Breast epithelium (tissue), 4 donors: ENCODE results near the gene RGS7. TPM values are rescaled to one million over a fixed set of nuclear protein-coding genes. Genes with fewer than 3 reads are reported as not detected.

Experiments used
- DNase-seq, 2 donors: peaks; one replicate each; pipeline ENCODE4 v3.0.0-alpha.2; 2019; ENCODE audit warnings: low spot score in 2 of 2
- H3K27ac ChIP-seq, 2 donors: fragments of 200-600 bp; sonication (generic) in 1 of 2; one replicate each; pipeline ENCODE4 v1.5.1; 2016 to 2019; ENCODE audit warnings: mild to moderate bottlenecking in 1 of 2
- H3K27me3 ChIP-seq, 2 donors: fragments of 200-600 bp; sonication (generic) in 1 of 2; one replicate each; pipeline versions ENCODE4 v1.5.1 to v1.6.0; 2017 to 2019; ENCODE audit warnings: control low read depth in 1 of 2, mild to moderate bottlenecking in 1 of 2
- H3K36me3 ChIP-seq: fragments of 200-600 bp; one replicate; pipeline ENCODE4 v1.5.1; 2019
- H3K4me1 ChIP-seq, 2 donors: fragments of 200-600 bp; sonication (generic); one replicate each; pipeline ENCODE4 v1.5.1; 2016 to 2019; ENCODE audit warnings: control low read depth in 1 of 2
- H3K4me3 ChIP-seq, 3 donors: fragments of 200-600 bp; sonication (generic); 1 replicate in 2 of 3; 2 replicates in 1 of 3; pipeline ENCODE4 v1.5.1; 2016 to 2019; ENCODE audit warnings: mild to moderate bottlenecking in 3 of 3, moderate library complexity in 2 of 3
- H3K9me3 ChIP-seq, 2 donors: fragments of 200-600 bp; sonication (generic) in 1 of 2; one replicate each; pipeline ENCODE4 v1.5.1; 2016 to 2019; ENCODE audit warnings: control low read depth in 1 of 2
- POLR2A ChIP-seq: fragments of 450-650 bp; IDR thresholded peaks from one replicate; pipeline ENCODE4 v1.6.1; 2016; ENCODE audit warnings: antibody characterized with exemption, mild to moderate bottlenecking, moderate library complexity
- POLR2AphosphoS5 ChIP-seq, 3 donors: sonication (generic); formaldehyde crosslinking; IDR thresholded peaks; one replicate each; pipeline ENCODE4 v1.6.1; 2017; ENCODE audit warnings: antibody characterized with exemption in 3 of 3
- intact Hi-C: fragments of 100-400 bp; cut with DNase I; formaldehyde crosslinking; loops from one replicate; pipeline ENCODE4 v1.15.1; 2023; ENCODE audit warnings: low total_unique reads
- total RNA-seq, 3 donors: library from RNA; depleted of rRNA; stranded (reverse); fragments of >200 nt; gene quantifications; one replicate each; pipeline ENCODE4 v1.1.0, GENCODE V29; 2016
- TF ChIP-seq, protein P1 (sequence below), 3 donors: fragments of 450-650 bp; IDR thresholded peaks; one replicate each; pipeline ENCODE4 v1.5.1; 2016 to 2017; ENCODE audit warnings: antibody characterized with exemption in 3 of 3, mild to moderate bottlenecking in 3 of 3, moderate library complexity in 3 of 3

The RGS7 gene
- total RNA-seq, 3 donors from 2014 or later: 0.16 TPM; not detected in 2

DNA sequence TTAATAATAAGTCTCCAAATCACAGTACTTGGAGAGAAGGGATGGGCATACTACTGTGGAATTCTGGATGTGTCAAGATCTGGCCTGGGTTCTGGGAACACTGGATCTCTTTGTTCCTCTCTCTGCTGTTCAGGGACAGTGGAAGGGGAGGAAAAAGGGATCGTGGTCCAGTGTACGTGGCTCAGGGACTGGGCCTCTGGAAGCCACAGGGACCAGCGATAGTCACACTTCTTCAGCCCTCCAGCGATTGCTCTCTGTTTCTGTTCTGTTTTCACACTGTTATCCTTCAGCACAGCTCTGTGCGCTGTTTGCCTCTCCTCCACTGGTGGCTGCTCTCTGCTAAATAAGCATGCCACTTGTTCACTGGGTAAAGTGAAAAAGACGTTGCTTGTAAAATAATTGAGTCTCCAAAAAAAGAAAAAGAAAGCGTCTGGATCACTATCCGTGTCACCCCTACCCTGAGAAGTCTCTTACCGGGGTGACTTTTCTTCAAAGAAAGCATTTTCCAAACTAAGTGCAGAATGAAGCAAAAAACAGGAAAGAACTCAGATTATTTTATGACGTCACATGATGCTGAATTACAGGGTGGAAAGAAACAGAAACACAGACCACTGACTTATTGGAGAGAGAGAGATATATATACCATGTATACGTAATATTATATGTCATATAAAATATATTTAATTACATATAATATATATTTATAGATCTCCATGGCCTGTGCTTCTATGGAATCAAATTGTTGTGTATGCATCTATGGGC is 279.4 kb downstream of the RGS7 start:
- Histone ChIP-seq H3K4me1 (no peaks in the 10 kb centered on the region), H3K9me3 (no peaks in the 10 kb centered on the region), H3K4me3 (no peak overlapping the region), H3K36me3 (no peaks in the 10 kb centered on the region), H3K27ac (no peak overlapping the region), H3K27me3 (no peaks in the 10 kb centered on the region)
- intact Hi-C loops: no loop called here
- TF ChIP-seq POLR2AphosphoS5 (IDR thresholded peaks at IDR 0.05): no peak
- DNase-seq: no peak

GRCh38 chr1:241074507-241074906 is 282.5 kb downstream of the RGS7 start:
- Histone ChIP-seq H3K4me3 (no peak overlapping the region), H3K27me3 (no peaks in the 10 kb centered on the region), H3K4me1 (no peaks in the 10 kb centered on the region), H3K9me3 (no peaks in the 10 kb centered on the region), H3K36me3 (no peaks in the 10 kb centered on the region), H3K27ac (no peak overlapping the region)
- DNase-seq: no peak
- TF ChIP-seq, protein P1, sequence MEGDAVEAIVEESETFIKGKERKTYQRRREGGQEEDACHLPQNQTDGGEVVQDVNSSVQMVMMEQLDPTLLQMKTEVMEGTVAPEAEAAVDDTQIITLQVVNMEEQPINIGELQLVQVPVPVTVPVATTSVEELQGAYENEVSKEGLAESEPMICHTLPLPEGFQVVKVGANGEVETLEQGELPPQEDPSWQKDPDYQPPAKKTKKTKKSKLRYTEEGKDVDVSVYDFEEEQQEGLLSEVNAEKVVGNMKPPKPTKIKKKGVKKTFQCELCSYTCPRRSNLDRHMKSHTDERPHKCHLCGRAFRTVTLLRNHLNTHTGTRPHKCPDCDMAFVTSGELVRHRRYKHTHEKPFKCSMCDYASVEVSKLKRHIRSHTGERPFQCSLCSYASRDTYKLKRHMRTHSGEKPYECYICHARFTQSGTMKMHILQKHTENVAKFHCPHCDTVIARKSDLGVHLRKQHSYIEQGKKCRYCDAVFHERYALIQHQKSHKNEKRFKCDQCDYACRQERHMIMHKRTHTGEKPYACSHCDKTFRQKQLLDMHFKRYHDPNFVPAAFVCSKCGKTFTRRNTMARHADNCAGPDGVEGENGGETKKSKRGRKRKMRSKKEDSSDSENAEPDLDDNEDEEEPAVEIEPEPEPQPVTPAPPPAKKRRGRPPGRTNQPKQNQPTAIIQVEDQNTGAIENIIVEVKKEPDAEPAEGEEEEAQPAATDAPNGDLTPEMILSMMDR (IDR thresholded peaks at IDR 0.05): no peak
- no peak for TF ChIP-seq POLR2AphosphoS5 (IDR thresholded peaks at IDR 0.05)
- no peak for TF ChIP-seq POLR2A
- intact Hi-C loops: no loop called here

DNA sequence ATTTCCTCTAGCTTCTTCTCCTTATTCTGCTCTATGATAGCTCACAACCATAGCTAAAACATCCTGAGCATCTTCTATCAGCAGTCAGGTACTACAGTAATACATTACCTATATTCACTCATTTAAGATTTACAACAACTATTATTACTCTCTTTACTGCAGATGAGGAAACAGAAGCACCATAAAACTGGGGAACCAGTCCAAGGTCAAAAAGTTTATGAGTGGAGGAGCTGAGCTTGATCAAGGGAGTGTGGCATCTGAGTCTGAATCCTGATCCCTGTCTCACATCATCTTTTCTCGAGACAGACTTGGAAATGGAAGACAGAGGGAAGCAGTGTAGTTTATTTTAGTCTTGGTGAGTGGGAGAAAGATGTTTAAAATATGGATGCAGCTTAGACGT is 288.6 kb downstream of the RGS7 start:
- Histone ChIP-seq H3K4me1 (no peaks in the 10 kb centered on the region), H3K27me3 (no peaks in the 10 kb centered on the region), H3K27ac (no peak overlapping the region), H3K4me3 (no peak overlapping the region), H3K9me3 (no peaks in the 10 kb centered on the region), H3K36me3 (no peaks in the 10 kb centered on the region)
- no peak for DNase-seq
- intact Hi-C loops: no loop called here
- TF ChIP-seq POLR2AphosphoS5 (IDR thresholded peaks at IDR 0.05) (no peak), POLR2A (no peak)
- TF ChIP-seq, protein P1 (IDR thresholded peaks at IDR 0.05): no peak

DNA sequence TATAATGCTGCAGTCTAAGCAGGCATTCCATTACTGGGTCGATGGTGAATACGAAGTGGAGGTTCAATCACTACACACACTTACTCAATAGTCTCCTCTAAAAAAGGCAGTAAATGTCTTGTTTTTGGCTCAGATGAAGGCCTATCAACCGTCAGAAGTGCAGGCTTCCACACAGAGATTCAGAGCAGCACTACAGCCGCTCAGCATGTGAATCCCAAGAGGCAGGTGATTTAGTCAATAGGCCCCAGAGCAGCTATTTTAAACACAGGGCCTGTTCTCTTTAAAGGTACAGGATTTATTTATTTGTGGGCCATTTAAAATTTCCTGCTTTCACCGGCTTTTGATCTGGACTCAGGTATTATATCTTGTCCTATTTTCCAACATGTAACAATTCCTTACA is 293.7 kb downstream of the RGS7 start:
- TF ChIP-seq, protein P1 (IDR thresholded peaks at IDR 0.05): no peak
- no peak for TF ChIP-seq POLR2AphosphoS5 (IDR thresholded peaks at IDR 0.05)
- no peak for TF ChIP-seq POLR2A
- no peaks in the 10 kb centered on the region for H3K36me3 ChIP-seq
- no peak overlapping the region for H3K27ac ChIP-seq
- H3K4me1 ChIP-seq: no peaks in the 10 kb centered on the region
- H3K4me3 ChIP-seq: no peak overlapping the region
- DNase-seq: no peak
- no peaks in the 10 kb centered on the region for H3K9me3 ChIP-seq
- H3K27me3 ChIP-seq: no peaks in the 10 kb centered on the region
- intact Hi-C loops: no loop called here

GRCh38 chr1:241061062-241061461 is 295.9 kb downstream of the RGS7 start:
- Histone ChIP-seq H3K4me1 (no peaks in the 10 kb centered on the region), H3K36me3 (no peaks in the 10 kb centered on the region)
- intact Hi-C loops: no loop called here

More at GRCh38 chr1:241061062-241061461, 295.9 kb downstream of the RGS7 start:
- no peak for TF ChIP-seq POLR2AphosphoS5 (IDR thresholded peaks at IDR 0.05)
- TF ChIP-seq, protein P1 (IDR thresholded peaks at IDR 0.05): no peak
- TF ChIP-seq POLR2A: no peak
- no peak overlapping the region for H3K27ac ChIP-seq
- H3K4me3 ChIP-seq: no peak overlapping the region
- H3K9me3 ChIP-seq: no peaks in the 10 kb centered on the region
- no peaks in the 10 kb centered on the region for H3K27me3 ChIP-seq
- DNase-seq: no peak
